DND-41 (cell line): ENCODE measurements around the gene UTRN.

ENCODE experiments used
- ATAC-seq: fragments of 200-7000 bp; cut with Tn5 transposase; 3 replicates; pipeline ENCODE4 v1.9.1; 2021; ENCODE audit warnings: low read depth; ENCODE audit not compliant: insufficient read depth
- DNase-seq: peaks from one replicate; pipeline ENCODE4 v3.0.0-alpha.2; 2020
- H2AFZ ChIP-seq: 2 replicates; pipeline ENCODE4 v1.6.0; 2012; ENCODE audit warnings: low read depth, low read length
- H3K27ac ChIP-seq: 2 replicates; pipeline ENCODE4 v1.5.1; 2012; ENCODE audit warnings: low read length, inconsistent platforms
- H3K27me3 ChIP-seq: fragments of 200-600 bp; sonication (generic); 2 replicates; pipeline ENCODE4 v1.6.0; 2012; ENCODE audit warnings: low read length, mild to moderate bottlenecking, inconsistent platforms; ENCODE audit not compliant: insufficient read depth, poor library complexity
- H3K36me3 ChIP-seq: 2 replicates; pipeline ENCODE4 v1.5.1; 2012; ENCODE audit warnings: low read length, inconsistent platforms; ENCODE audit not compliant: insufficient read depth
- H3K4me1 ChIP-seq: 2 replicates; pipeline ENCODE4 v1.5.1; 2012; ENCODE audit warnings: mild to moderate bottlenecking, low read length; ENCODE audit not compliant: insufficient read depth
- H3K4me2 ChIP-seq: 2 replicates; pipeline ENCODE4 v1.6.0; 2012; ENCODE audit warnings: mild to moderate bottlenecking, moderate library complexity, low read length, inconsistent platforms; ENCODE audit not compliant: insufficient read depth
- H3K4me3 ChIP-seq, 2 experiments: fragments of 200-600 bp in 1 of 2; shearing (Covaris generic) in 1 of 2; 2 replicates each; pipeline ENCODE4 v1.5.1; 2012 to 2016; ENCODE audit warnings: inconsistent platforms in 2 of 2, low read length in 2 of 2, mild to moderate bottlenecking in 2 of 2, low read depth in 1 of 2, moderate library complexity in 1 of 2
- H3K79me2 ChIP-seq: 2 replicates; pipeline ENCODE4 v1.6.0; 2012; ENCODE audit warnings: low read length, inconsistent platforms; ENCODE audit not compliant: insufficient read depth
- H3K9ac ChIP-seq: 2 replicates; pipeline ENCODE4 v1.6.0; 2012; ENCODE audit warnings: low read depth, mild to moderate bottlenecking, inconsistent platforms, low read length, moderate library complexity
- H3K9me3 ChIP-seq: 2 replicates; pipeline ENCODE4 v1.5.1; 2012; ENCODE audit warnings: low read length, moderate library complexity, mild to moderate bottlenecking, inconsistent platforms; ENCODE audit not compliant: insufficient read depth, severe bottlenecking
- H4K20me1 ChIP-seq: 2 replicates; pipeline ENCODE4 v1.6.0; 2012; ENCODE audit warnings: low read length; ENCODE audit not compliant: insufficient read depth
- EZH2 ChIP-seq: IDR thresholded peaks from 3 replicates; pipeline ENCODE4 v1.6.1; 2012; ENCODE audit warnings: borderline replicate concordance, low read depth, mild to moderate bottlenecking, moderate library complexity, low read length, inconsistent platforms; ENCODE audit not compliant: severe bottlenecking
- TF ChIP-seq, protein P1 (sequence below): IDR thresholded peaks from 2 replicates; pipeline ENCODE4 v1.5.1; 2012; ENCODE audit warnings: borderline replicate concordance, low read length, moderate library complexity, mild to moderate bottlenecking; ENCODE audit not compliant: poor library complexity, severe bottlenecking; ENCODE audit errors: extremely low read depth

The UTRN gene

DNA sequence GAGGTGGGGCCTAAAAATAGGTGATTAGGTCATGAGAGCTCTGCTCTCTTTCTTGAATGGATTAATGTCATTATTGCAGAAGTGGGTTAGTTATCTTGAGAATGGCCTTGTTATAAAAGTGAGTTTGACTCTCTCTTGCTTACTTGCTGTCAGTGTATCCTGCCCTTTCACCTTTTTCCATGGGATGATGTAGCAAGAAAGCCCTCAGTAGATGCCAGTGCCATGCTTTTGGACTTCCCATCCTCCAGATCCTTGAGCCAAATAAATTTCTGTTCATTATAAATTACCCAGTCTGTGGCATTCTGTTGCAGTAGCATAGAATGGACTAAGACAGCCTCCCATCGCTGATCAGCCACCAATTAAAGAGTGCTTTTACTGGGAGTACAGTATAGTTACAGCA is 40.1 kb downstream of the UTRN start:
- no peak overlapping the region for H3K4me3 ChIP-seq
- no peak overlapping the region for H3K27ac ChIP-seq
- no peaks in the 10 kb centered on the region for H3K36me3 ChIP-seq
- H3K79me2 ChIP-seq = peaks cover 28% of the 10 kb centered on the region
- H3K4me1 ChIP-seq = no peaks in the 10 kb centered on the region
- TF ChIP-seq, protein P1, sequence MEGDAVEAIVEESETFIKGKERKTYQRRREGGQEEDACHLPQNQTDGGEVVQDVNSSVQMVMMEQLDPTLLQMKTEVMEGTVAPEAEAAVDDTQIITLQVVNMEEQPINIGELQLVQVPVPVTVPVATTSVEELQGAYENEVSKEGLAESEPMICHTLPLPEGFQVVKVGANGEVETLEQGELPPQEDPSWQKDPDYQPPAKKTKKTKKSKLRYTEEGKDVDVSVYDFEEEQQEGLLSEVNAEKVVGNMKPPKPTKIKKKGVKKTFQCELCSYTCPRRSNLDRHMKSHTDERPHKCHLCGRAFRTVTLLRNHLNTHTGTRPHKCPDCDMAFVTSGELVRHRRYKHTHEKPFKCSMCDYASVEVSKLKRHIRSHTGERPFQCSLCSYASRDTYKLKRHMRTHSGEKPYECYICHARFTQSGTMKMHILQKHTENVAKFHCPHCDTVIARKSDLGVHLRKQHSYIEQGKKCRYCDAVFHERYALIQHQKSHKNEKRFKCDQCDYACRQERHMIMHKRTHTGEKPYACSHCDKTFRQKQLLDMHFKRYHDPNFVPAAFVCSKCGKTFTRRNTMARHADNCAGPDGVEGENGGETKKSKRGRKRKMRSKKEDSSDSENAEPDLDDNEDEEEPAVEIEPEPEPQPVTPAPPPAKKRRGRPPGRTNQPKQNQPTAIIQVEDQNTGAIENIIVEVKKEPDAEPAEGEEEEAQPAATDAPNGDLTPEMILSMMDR = no peak
- TF ChIP-seq EZH2 = no peak
- no peak overlapping the region for H3K9ac ChIP-seq
- H4K20me1 ChIP-seq = no peaks in the 10 kb centered on the region
- no peaks in the 10 kb centered on the region for H3K27me3 ChIP-seq
- no peaks in the 10 kb centered on the region for H3K9me3 ChIP-seq
- DNase-seq (no peak), ATAC-seq (no peak)
- no peak overlapping the region for H3K4me2 ChIP-seq
- H2AFZ ChIP-seq = no peak overlapping the region

DNA sequence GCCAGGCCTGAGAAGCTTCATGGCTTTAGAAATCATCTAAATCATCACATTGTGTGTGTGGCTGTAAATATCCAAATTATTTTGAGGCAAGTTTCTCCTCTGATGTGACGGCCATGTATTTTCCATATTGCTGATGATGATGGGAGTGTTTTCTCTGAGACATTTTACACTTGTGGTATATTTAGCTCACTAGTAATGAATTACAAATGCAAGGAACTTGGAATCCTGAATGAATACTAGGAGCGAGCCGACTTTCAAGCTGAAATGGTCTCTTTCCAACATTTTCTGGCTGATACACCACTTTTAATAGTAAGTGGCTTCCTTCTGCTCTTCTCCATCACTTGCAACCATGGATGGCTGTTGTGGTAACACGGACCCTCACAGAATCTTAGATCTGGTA is 41.3 kb downstream of the UTRN start:
- no peaks in the 10 kb centered on the region for H4K20me1 ChIP-seq
- H3K9me3 ChIP-seq = no peaks in the 10 kb centered on the region
- no peak overlapping the region for H2AFZ ChIP-seq
- H3K27ac ChIP-seq = no peak overlapping the region
- no peak overlapping the region for H3K9ac ChIP-seq
- H3K36me3 ChIP-seq = no peaks in the 10 kb centered on the region
- H3K27me3 ChIP-seq = no peaks in the 10 kb centered on the region
- H3K79me2 ChIP-seq = peaks cover 23% of the 10 kb centered on the region
- H3K4me1 ChIP-seq = no peaks in the 10 kb centered on the region
- no peak for TF ChIP-seq EZH2
- TF ChIP-seq, protein P1 = no peak
- no peak overlapping the region for H3K4me2 ChIP-seq
- DNase-seq (no peak), ATAC-seq (no peak)
- no peak overlapping the region for H3K4me3 ChIP-seq

DNA sequence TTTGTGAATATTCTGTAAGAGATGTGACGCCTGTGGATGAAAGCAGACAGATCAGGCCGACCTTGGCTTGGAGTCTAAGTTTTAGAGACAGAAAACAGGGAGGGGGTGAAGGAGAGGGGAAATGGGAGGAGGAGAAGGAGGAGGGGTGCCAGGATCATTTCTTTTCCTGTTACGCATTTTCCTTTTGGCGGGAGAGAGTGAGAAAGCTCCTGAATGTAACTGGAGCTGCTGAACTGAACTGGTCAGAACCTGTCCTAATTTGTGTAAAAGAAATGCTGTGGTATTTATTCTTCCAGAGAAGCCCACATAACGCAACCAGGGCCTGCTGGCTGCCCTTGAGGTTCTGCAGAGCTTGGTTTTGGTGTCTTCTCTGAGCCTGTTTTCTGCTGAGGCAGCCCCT is 41.9 kb downstream of the UTRN start:
- no peak overlapping the region for H3K27ac ChIP-seq
- H4K20me1 ChIP-seq = no peaks in the 10 kb centered on the region
- no peaks in the 10 kb centered on the region for H3K36me3 ChIP-seq
- DNase-seq (no peak), ATAC-seq (no peak)
- no peak overlapping the region for H3K9ac ChIP-seq
- TF ChIP-seq, protein P1 = no peak
- TF ChIP-seq EZH2 = no peak
- H3K4me1 ChIP-seq = no peaks in the 10 kb centered on the region
- no peaks in the 10 kb centered on the region for H3K9me3 ChIP-seq
- no peak overlapping the region for H3K4me3 ChIP-seq
- H2AFZ ChIP-seq = no peak overlapping the region
- H3K4me2 ChIP-seq = no peak overlapping the region
- H3K27me3 ChIP-seq = no peaks in the 10 kb centered on the region
- peaks cover 24% of the 10 kb centered on the region for H3K79me2 ChIP-seq
